HEK293 (cell line): Measurements from ENCODE around the gene DMPK.

Experiments
- CTCF ChIA-PET: fragments of 350-600 bp; formaldehyde crosslinking; extraction: SDS; loops from one replicate; lab custom pipeline; 2021; ENCODE audit warnings: antibody characterized with exemption; lab: Yijun Ruan, JAX
- POLR2A ChIA-PET: fragments of 300-600 bp; formaldehyde crosslinking; extraction: SDS; loops from one replicate; lab custom pipeline; 2020; ENCODE audit warnings: antibody characterized with exemption, inconsistent platforms; lab: Yijun Ruan, JAX
- H3K27ac ChIP-seq: fragments of 200-500 bp; sonication (Bioruptor generic); 2 replicates; pipeline ENCODE4 v1.5.1; 2014; ENCODE audit warnings: low read depth, low read length, control low read depth, inconsistent platforms; ENCODE audit errors: extremely low read depth
- H3K36me3 ChIP-seq, 2 experiments: fragments of 200-500 bp in 1 of 2; sonication (Bioruptor generic) in 1 of 2; 1 replicate in 1 of 2; 2 replicates in 1 of 2; pipeline ENCODE4 v1.5.1; 2014 to 2017; ENCODE audit warnings: inconsistent platforms in 2 of 2, low read length in 2 of 2; ENCODE audit not compliant: control insufficient read depth in 2 of 2, insufficient read depth in 1 of 2
- H3K4me1 ChIP-seq: fragments of 200-500 bp; sonication (Bioruptor generic); 2 replicates; pipeline ENCODE4 v1.5.1; 2014; ENCODE audit warnings: mild to moderate bottlenecking, low read length, inconsistent platforms; ENCODE audit not compliant: control insufficient read depth, insufficient read depth
- H3K4me3 ChIP-seq: 2 replicates; pipeline ENCODE4 v1.5.1; 2011; ENCODE audit warnings: low read depth, mild to moderate bottlenecking, control low read depth, low read length, moderate library complexity
- H3K9me3 ChIP-seq: fragments of 200-500 bp; sonication (Bioruptor generic); 2 replicates; pipeline ENCODE4 v1.5.1; 2014; ENCODE audit warnings: low read depth, low read length, inconsistent platforms; ENCODE audit not compliant: control insufficient read depth, insufficient read depth
- ATF2 ChIP-seq: fragments of 450-650 bp; formaldehyde crosslinking; IDR thresholded peaks from 2 replicates; pipeline ENCODE4 v1.5.1; 2016; ENCODE audit warnings: missing biosample characterization, missing genetic modification characterization, low read depth
- CTCF ChIP-seq: fragments of 450-650 bp; formaldehyde crosslinking; IDR thresholded peaks from 2 replicates; pipeline ENCODE4 v1.5.1; 2016; ENCODE audit warnings: missing biosample characterization, missing genetic modification characterization
- GLIS2 ChIP-seq: fragments of 450-650 bp; formaldehyde crosslinking; IDR thresholded peaks from 2 replicates; pipeline ENCODE4 v1.5.1; 2016; ENCODE audit warnings: missing biosample characterization, missing genetic modification characterization
- HOXA7 ChIP-seq: sonication (generic); formaldehyde crosslinking; IDR thresholded peaks from 2 replicates; pipeline ENCODE4 v1.8.1; 2022; ENCODE audit warnings: missing genetic modification reagents, borderline replicate concordance
- KLF1 ChIP-seq: fragments of 450-650 bp; formaldehyde crosslinking; IDR thresholded peaks from 2 replicates; pipeline ENCODE4 v1.5.1; 2016; ENCODE audit warnings: missing biosample characterization, missing genetic modification characterization
- KLF10 ChIP-seq: fragments of 450-650 bp; IDR thresholded peaks from 2 replicates; pipeline ENCODE4 v1.5.1; 2018; ENCODE audit warnings: missing biosample characterization, mild to moderate bottlenecking, missing genetic modification characterization
- KLF16 ChIP-seq: fragments of 450-650 bp; formaldehyde crosslinking; IDR thresholded peaks from 2 replicates; pipeline ENCODE4 v1.5.1; 2017; ENCODE audit warnings: missing biosample characterization, missing genetic modification characterization
- KLF8 ChIP-seq: fragments of 450-650 bp; formaldehyde crosslinking; IDR thresholded peaks from 2 replicates; pipeline ENCODE4 v1.5.1; 2016; ENCODE audit warnings: missing biosample characterization, missing genetic modification characterization
- KLF9 ChIP-seq: fragments of 450-650 bp; formaldehyde crosslinking; IDR thresholded peaks from 2 replicates; pipeline ENCODE4 v1.5.1; 2016; ENCODE audit warnings: missing biosample characterization, missing genetic modification characterization, low read depth
- OSR2 ChIP-seq: fragments of 450-650 bp; formaldehyde crosslinking; IDR thresholded peaks from 2 replicates; pipeline ENCODE4 v1.5.1; 2016; ENCODE audit warnings: missing biosample characterization, missing genetic modification characterization
- PATZ1 ChIP-seq: fragments of 450-650 bp; formaldehyde crosslinking; IDR thresholded peaks from 2 replicates; pipeline ENCODE4 v1.5.1; 2016; ENCODE audit warnings: missing biosample characterization, missing genetic modification characterization
- SP2 ChIP-seq: fragments of 450-650 bp; formaldehyde crosslinking; IDR thresholded peaks from 2 replicates; pipeline ENCODE4 v1.5.1; 2016; ENCODE audit warnings: missing biosample characterization, missing genetic modification characterization
- SP3 ChIP-seq: fragments of 450-650 bp; formaldehyde crosslinking; IDR thresholded peaks from 2 replicates; pipeline ENCODE4 v1.5.1; 2016; ENCODE audit warnings: missing biosample characterization, missing genetic modification characterization
- SP7 ChIP-seq: fragments of 450-650 bp; formaldehyde crosslinking; IDR thresholded peaks from 2 replicates; pipeline ENCODE4 v1.5.1; 2016; ENCODE audit warnings: missing biosample characterization, missing genetic modification characterization
- ZBTB10 ChIP-seq: fragments of 450-650 bp; formaldehyde crosslinking; IDR thresholded peaks from 2 replicates; pipeline ENCODE4 v1.5.1; 2016; ENCODE audit warnings: missing biosample characterization, missing genetic modification characterization
- ZBTB48 ChIP-seq: fragments of 450-650 bp; formaldehyde crosslinking; IDR thresholded peaks from 2 replicates; pipeline ENCODE4 v1.5.1; 2016; ENCODE audit warnings: missing biosample characterization, missing genetic modification characterization
- ZNF138 ChIP-seq: fragments of 450-650 bp; formaldehyde crosslinking; IDR thresholded peaks from 2 replicates; pipeline ENCODE4 v1.5.1; 2016; ENCODE audit warnings: missing biosample characterization, missing genetic modification characterization, borderline replicate concordance
- ZNF416 ChIP-seq: fragments of 450-650 bp; formaldehyde crosslinking; IDR thresholded peaks from 2 replicates; pipeline ENCODE4 v1.5.1; 2016; ENCODE audit warnings: missing biosample characterization, missing genetic modification characterization
- ZNF449 ChIP-seq: fragments of 450-650 bp; formaldehyde crosslinking; IDR thresholded peaks from 2 replicates; pipeline ENCODE4 v1.5.1; 2017; ENCODE audit warnings: missing biosample characterization, mild to moderate bottlenecking, missing genetic modification characterization, moderate library complexity
- ZNF571 ChIP-seq: fragments of 450-650 bp; formaldehyde crosslinking; IDR thresholded peaks from 2 replicates; pipeline ENCODE4 v1.5.0; 2017; ENCODE audit warnings: missing biosample characterization, missing genetic modification characterization
- ZNF580 ChIP-seq: fragments of 450-650 bp; formaldehyde crosslinking; IDR thresholded peaks from 2 replicates; pipeline ENCODE4 v1.5.1; 2016; ENCODE audit warnings: missing biosample characterization, missing genetic modification characterization
- ZNF600 ChIP-seq: fragments of 450-650 bp; formaldehyde crosslinking; IDR thresholded peaks from 2 replicates; pipeline ENCODE4 v1.5.1; 2016; ENCODE audit warnings: missing biosample characterization, missing genetic modification characterization
- ZNF677 ChIP-seq: fragments of 450-650 bp; IDR thresholded peaks from 2 replicates; pipeline ENCODE4 v1.5.0; 2018; ENCODE audit warnings: missing biosample characterization, mild to moderate bottlenecking, missing genetic modification characterization, moderate library complexity
- ZNF843 ChIP-seq: fragments of 450-650 bp; formaldehyde crosslinking; IDR thresholded peaks from 2 replicates; pipeline ENCODE4 v1.5.1; 2016; ENCODE audit warnings: missing biosample characterization, missing genetic modification characterization

DMPK gene

GRCh38 chr19:45779231-45780145 lies 2.8 kb downstream of the DMPK start:
- TF ChIP-seq GLIS2 (tag by site-specific recombination), result peak; percentile 48
- 0 out of 2 replicates have a peak, but pooled peaks have one; percentile 2 for TF ChIP-seq ZNF138 (tag by site-specific recombination)
- TF ChIP-seq PATZ1 (tag by site-specific recombination), result peak; percentile 26; the same call in 1 of the 2 replicates
- no peak for TF ChIP-seq ATF2 (tag by site-specific recombination)
- TF ChIP-seq KLF1 (tag by site-specific recombination), result peak; percentile 65
- TF ChIP-seq ZNF600, result peak; percentile 44; the same call in 1 of the 2 replicates
- TF ChIP-seq ZNF580, result 0 out of 2 replicates have a peak, but pooled peaks have one; percentile 39
- TF ChIP-seq CTCF (tag by site-specific recombination), result peak; percentile 18; the same call in 1 of the 2 replicates
- 0 out of 2 replicates have a peak, but pooled peaks have one; percentile 16 for TF ChIP-seq KLF10 (tag by site-specific recombination)
- peak; percentile 64 for TF ChIP-seq KLF9 (tag by site-specific recombination)
- TF ChIP-seq ZNF843 (tag by site-specific recombination), result no peak
- TF ChIP-seq SP2 (tag by site-specific recombination), result peak; percentile 70
- 0 out of 2 replicates have a peak, but pooled peaks have one; percentile 19 for TF ChIP-seq ZBTB10
- TF ChIP-seq ZNF571 (tag by site-specific recombination), result no peak
- TF ChIP-seq KLF8, result peak; percentile 73; the same call in 1 of the 2 replicates
- TF ChIP-seq ZNF416 (tag by site-specific recombination), result no peak
- TF ChIP-seq ZBTB48 (tag by site-specific recombination), result 0 out of 2 replicates have a peak, but pooled peaks have one; percentile 6
- no peak for TF ChIP-seq KLF16 (tag by site-specific recombination)
- peak; percentile 69 for TF ChIP-seq SP3 (tag by site-specific recombination)
- no peak for TF ChIP-seq HOXA7 (CRISPR knock-in tag)
- TF ChIP-seq SP7, result 0 out of 2 replicates have a peak, but pooled peaks have one; percentile 15
- TF ChIP-seq ZNF677 (tag by site-specific recombination), result no peak
- TF ChIP-seq OSR2 (tag by site-specific recombination), result no peak
- TF ChIP-seq ZNF449 (tag by site-specific recombination), result no peak
- TF ChIP-seq, all 188 proteins: peak for 15
- Histone ChIP-seq H3K36me3 (peaks cover 17 to 35% of the 10 kb centered on the region in 2 experiments; a peak in 2 of 3 replicates), H3K4me1 (peaks cover 9% of the 10 kb centered on the region; the same call in 1 of the 2 replicates), H3K9me3 (no peaks in the 10 kb centered on the region), H3K27ac (no peak overlapping the region), H3K4me3 (no peak overlapping the region)
- CTCF ChIA-PET, result interaction anchor here (0.7 to 2.0 kb wide), 2 partner anchors 20 to 37 kb away, joined by 3 to 6 read pairs; no protein-coding TSS in a partner anchor
- POLR2A ChIA-PET, result interaction anchor here (1.1 to 1.5 kb wide), 2 partner anchors 10 to 87 kb away, joined by 3 to 23 read pairs; partner anchors contain the start of genes QPCTL and SIX5
